GM18508 (cell line): ENCODE results near the gene GPN2.
"Not testable (repeated sequence)": the region's sequence is repeated elsewhere in the genome, so short reads cannot be mapped to it uniquely, and the experiment has no call there.

Experiments used
- ATAC-seq: cut with Tn5 transposase; IDR thresholded peaks from one replicate; pipeline ENCODE4 v1.9.1; 2021; ENCODE audit warnings: moderate number of reproducible peaks; ENCODE audit not compliant: insufficient read depth, unreplicated experiment

Gene GPN2

GRCh38 chr1:26907071-26907917 lies 17.2 kb upstream of the GPN2 start:
- no peak for ATAC-seq

- ATAC-seq: no peak
These were observed 10.9 kb upstream of the GPN2 start for GRCh38 chr1:26900815-26901511.

- no peak for ATAC-seq
These were observed 10.1 kb upstream of the GPN2 start, which contains the start of gene GPATCH3 for GRCh38 chr1:26900001-26900814. Gene GPATCH3, minus strand, starts transcription at chr1:26900467. Its CDS starts 25 bp downstream, at chr1:26900442.

GRCh38 chr1:26897351-26897750 lies 7.3 kb upstream of the GPN2 start:
- no peak for ATAC-seq

GRCh38 chr1:26894263-26894662 lies 4.2 kb upstream of the GPN2 start:
- no peak for ATAC-seq

GRCh38 chr1:26890467-26890796 lies 349 bp upstream of the GPN2 start:
- no peak for ATAC-seq

- no peak for ATAC-seq
These were observed 1.9 kb downstream of the GPN2 start for GRCh38 chr1:26888231-26888630.

- no peak for ATAC-seq
These were observed 3.0 kb downstream of the GPN2 start for GRCh38 chr1:26887125-26887524.

GRCh38 chr1:26882696-26883463 lies 7.2 kb downstream of the GPN2 start:
- ATAC-seq: no peak

GRCh38 chr1:26881611-26882010 lies 8.5 kb downstream of the GPN2 start:
- ATAC-seq: not testable (repeated sequence)

GRCh38 chr1:26879793-26880192 lies 10.3 kb downstream of the GPN2 start:
- no peak for ATAC-seq

GRCh38 chr1:26877326-26877725 lies 12.8 kb downstream of the GPN2 start:
- no peak for ATAC-seq

- no peak for ATAC-seq
These were observed 15.2 kb downstream of the GPN2 start for GRCh38 chr1:26874896-26875295.

- not testable (repeated sequence) for ATAC-seq
These were observed 17.0 kb downstream of the GPN2 start for GRCh38 chr1:26873097-26873496.

- peak; percentile 81 for ATAC-seq
These were observed 25.2 kb downstream of the GPN2 start for GRCh38 chr1:26864610-26865480.

- no peak for ATAC-seq
These were observed 26.4 kb downstream of the GPN2 start for GRCh38 chr1:26863685-26864077.

GRCh38 chr1:26862781-26863684 lies 27.1 kb downstream of the GPN2 start, which contains the start of gene SFN:
Gene SFN, plus strand, starts transcription at chr1:26863149. Its CDS starts 64 bp downstream, at chr1:26863213.
- no peak for ATAC-seq

GRCh38 chr1:26861889-26862378 lies 28.1 kb downstream of the GPN2 start:
- ATAC-seq: no peak
